ENCODE results near the gene CDC25B. TPM values are rescaled to one million over a fixed set of nuclear protein-coding genes. Genes with fewer than 3 reads are reported as not detected.

The CDC25B gene
- total and polyA plus RNA-seq, 2 of the 8 experiments (the other 6 are each of a cell fraction or from before 2014, with no cell fraction given) = 21.7 to 31.2 TPM

DNA sequence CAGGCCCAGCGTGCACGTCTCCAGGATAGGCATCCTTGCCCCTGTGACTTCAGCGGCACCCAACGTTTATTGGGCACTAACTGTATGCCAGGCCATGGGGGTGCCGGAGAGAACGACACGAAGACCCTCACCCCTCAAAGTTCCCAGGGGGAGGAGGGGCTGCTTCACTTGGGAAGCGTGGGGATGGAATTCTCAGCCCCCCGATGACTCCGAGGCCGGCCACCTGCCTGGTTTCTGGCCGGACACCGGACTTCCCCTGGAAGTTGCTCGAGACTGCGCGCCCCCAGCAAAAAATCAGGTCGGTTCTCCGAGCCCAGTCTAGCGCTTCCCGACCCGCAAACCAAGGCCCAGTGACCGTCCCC, 50.2 kb downstream of the CDC25B start:
- peak overlapping the region; percentile 5 for H3K56ac ChIP-seq (replicated peaks; ENCODE audit: insufficient read length, low read depth, low read length)
- peaks cover 0 to 8% (median 4%) of the 10 kb centered on the region in 4 experiments; a peak in 3 of 7 replicates for H3K4me1 ChIP-seq (replicated peaks in 1 of 4; ENCODE audit: control insufficient read depth in 3 of 4, insufficient read depth in 4 of 4, low read length in 3 of 4)
- H3K14ac ChIP-seq (ENCODE audit: insufficient read length) = no peak overlapping the region
- H3K4ac ChIP-seq (replicated peaks; ENCODE audit: insufficient read length, low read depth, low read length) = peak overlapping the region; percentile 74
- peak overlapping the region; percentile 38 to 70 (median 58); a peak in 6 of 7 replicates for H3K9ac ChIP-seq (replicated peaks in 1 of 4; ENCODE audit: extremely low read depth in 1 of 4, low read depth in 3 of 4, low read length in 3 of 4)
- H2BK20ac ChIP-seq (ENCODE audit: low read length) = no peak overlapping the region
- peaks cover 12% of the 10 kb centered on the region for H3K23me2 ChIP-seq (ENCODE audit: low read depth, low read length)
- peaks cover 3% of the 10 kb centered on the region; the same call in 1 of the 2 replicates for H3K79me1 ChIP-seq (ENCODE audit: low read depth, low read length)
- FAIRE-seq (no peak), DNase-seq (ENCODE audit: low read depth in 1 of 2, low spot score in 2 of 2) (no peak)
- ChIA-PET CTCF (ENCODE audit: partially characterized antibody) (no interaction called here), POLR2A (ENCODE audit: partially characterized antibody) (no interaction called here)
- peak overlapping the region; percentile 26; the same call in 1 of the 2 replicates for H3K18ac ChIP-seq (ENCODE audit: extremely low read depth, low read length)
- H3K4me3 ChIP-seq (ENCODE audit: extremely low read depth in 1 of 4, insufficient read depth in 2 of 4, low read depth in 3 of 4, low read length in 4 of 4) = peak overlapping the region; percentile 56 to 84 (median 73)
- H3K4me2 ChIP-seq (ENCODE audit: insufficient read depth in 1 of 2, low read depth in 2 of 2, low read length in 2 of 2) = peak overlapping the region; percentile 88 to 93
- no peak overlapping the region for H2AFZ ChIP-seq (ENCODE audit: low read length)
- H4K5ac ChIP-seq (ENCODE audit: insufficient read length, low read depth, low read length) = peak overlapping the region; percentile 76
- no peaks in the 10 kb centered on the region; a peak in 1 of 7 replicates for H3K27me3 ChIP-seq (replicated peaks in 1 of 4; ENCODE audit: control insufficient read depth in 3 of 4, extremely low read depth in 1 of 4, insufficient read depth in 3 of 4, low read length in 3 of 4)
- peaks cover 0 to 5% of the 10 kb centered on the region in 2 experiments for H4K20me1 ChIP-seq (replicated peaks in 1 of 2; ENCODE audit: control insufficient read depth in 1 of 2, insufficient read depth in 2 of 2, low read length in 2 of 2)
- H2BK5ac ChIP-seq (ENCODE audit: low read depth, low read length) = peak overlapping the region; percentile 18; the same call in 1 of the 2 replicates
- H2BK15ac ChIP-seq (ENCODE audit: low read length) = no peak overlapping the region
- H2BK120ac ChIP-seq (replicated peaks; ENCODE audit: low read depth, low read length) = no peak overlapping the region
- 3% methylated on average over 13 of the region's 22 CpGs; no CpG with 5 or more reads in 1 of the 2 experiments for WGBS, 2 experiments (ENCODE audit: extremely low coverage in 1 of 2, insufficient coverage in 1 of 2, insufficient read length in 1 of 2, insufficient replicate concordance in 2 of 2, low coverage in 1 of 2, low lambda C conversion rate in 2 of 2, missing lambda C conversion rate in 1 of 2)
- H3K79me2 ChIP-seq (ENCODE audit: control insufficient read depth in 1 of 2, insufficient read depth in 2 of 2, low read length in 2 of 2) = peaks cover 0 to 4% of the 10 kb centered on the region in 2 experiments; a peak in 2 of 4 replicates
- H3K36me3 ChIP-seq (ENCODE audit: control insufficient read depth in 2 of 4, insufficient read depth in 4 of 4, low read length in 3 of 4) = no peaks in the 10 kb centered on the region
- no peaks in the 10 kb centered on the region for H3K9me3 ChIP-seq (ENCODE audit: insufficient read depth in 2 of 2, low read depth in 1 of 2, low read length in 1 of 2)
- peak overlapping the region; percentile 5; the same call in 1 of the 2 replicates for H2AK5ac ChIP-seq (ENCODE audit: low read depth, low read length)
- peak overlapping the region; percentile 61 for H4K91ac ChIP-seq (replicated peaks; ENCODE audit: insufficient read length, low read length)
- 0 out of 2 replicates have a peak overlapping the region, but pooled peaks have one; percentile 27 for H2BK12ac ChIP-seq (ENCODE audit: low read depth, low read length)
- H4K8ac ChIP-seq (ENCODE audit: extremely low read depth, insufficient read depth, low read length) = peak overlapping the region; percentile 94
- H3K23ac ChIP-seq (ENCODE audit: insufficient read length) = no peak overlapping the region
- H3K27ac ChIP-seq (ENCODE audit: low read depth, low read length) = no peak overlapping the region; the same call in 1 of the 2 replicates
- TF ChIP-seq PHF8 (conservative IDR thresholded peaks at IDR 0.05; ENCODE audit: low read depth, low read length) (no peak), SAP30 (IDR thresholded peaks at IDR 0.05; ENCODE audit: insufficient read depth, insufficient replicate concordance, low read length) (no peak), TAF1 (IDR thresholded peaks at IDR 0.05; ENCODE audit: low read depth, low read length) (no peak), YY1 (IDR thresholded peaks at IDR 0.05; ENCODE audit: low read depth, low read length) (no peak), CHD1 (IDR thresholded peaks at IDR 0.05; ENCODE audit: low read depth, low read length) (no peak), SUZ12 (IDR thresholded peaks at IDR 0.05; ENCODE audit: low read length) (no peak), BACH1 (IDR thresholded peaks at IDR 0.05; ENCODE audit: low read length) (no peak), BRCA1 (IDR thresholded peaks at IDR 0.05; ENCODE audit: low read depth, low read length) (no peak), BCL11A (IDR thresholded peaks at IDR 0.05; ENCODE audit: low read depth in 2 of 2, low read length in 2 of 2) (no peak), SIN3A (conservative IDR thresholded peaks at IDR 0.05 in 1 of 2, IDR thresholded peaks at IDR 0.05 in 1 of 2; ENCODE audit: low read depth in 1 of 2, low read length in 2 of 2) (peak in 1 of 2 experiments; percentile 11; a peak in 1 of 4 replicates)

Data from H1 (cell line).